Measurements from ENCODE around the gene UBE2O.

- no peak for TF ChIP-seq EZH2 (IDR thresholded peaks at IDR 0.05; ENCODE audit: insufficient read depth, poor library complexity, severe bottlenecking)
- no peak for TF ChIP-seq EZH2phosphoT487 (IDR thresholded peaks at IDR 0.05; ENCODE audit: insufficient read depth, low read depth)
Observed at GRCh38 chr17:76345377-76345974, 107.5 kb downstream of the UBE2O start.
